WTC11 (cell line): ENCODE results near the gene ELOVL5. TPM values are rescaled to one million over a fixed set of nuclear protein-coding genes. Genes with fewer than 3 reads are reported as not detected.

Experiments
- ATAC-seq: fragments of 200-7000 bp; cut with Tn5 transposase; 2 replicates; pipeline ENCODE4 v1.10.0; 2021; ENCODE audit warnings: mild to moderate bottlenecking, moderate library complexity
- CTCF ChIA-PET: fragments of 300-600 bp; sonication (Branson Sonifier 250); formaldehyde crosslinking; loops from one replicate; lab custom pipeline; 2021; ENCODE audit warnings: antibody characterized with exemption; lab: Charles Lee
- POLR2A ChIA-PET: fragments of 350-600 bp; sonication (Branson Sonifier 250); formaldehyde crosslinking; loops from one replicate; lab custom pipeline; 2021; ENCODE audit warnings: antibody characterized with exemption; lab: Charles Lee
- DNase-seq: peaks from one replicate; pipeline ENCODE4 v3.0.0; 2021; ENCODE audit warnings: low spot score
- H3K27ac Mint-ChIP-seq: 2 replicates; pipeline ENCODE4 v1.8.0; 2021; ENCODE audit warnings: mixed read lengths
- H3K27me3 Mint-ChIP-seq: 2 replicates; pipeline ENCODE4 v1.8.0; 2021; ENCODE audit warnings: low read depth, mild to moderate bottlenecking, moderate library complexity, mixed read lengths
- H3K36me3 Mint-ChIP-seq: 2 replicates; pipeline ENCODE4 v1.8.0; 2021; ENCODE audit warnings: mixed read lengths
- H3K4me1 Mint-ChIP-seq: 2 replicates; pipeline ENCODE4 v1.8.0; 2022; ENCODE audit warnings: mixed read lengths
- H3K4me3 Mint-ChIP-seq: 2 replicates; pipeline ENCODE4 v1.8.0; 2021; ENCODE audit warnings: mild to moderate bottlenecking, moderate library complexity, mixed read lengths
- H3K9me3 Mint-ChIP-seq: 2 replicates; pipeline ENCODE4 v1.8.0; 2021; ENCODE audit warnings: mixed read lengths
- ELF4 ChIP-seq: sonication (generic); formaldehyde crosslinking; IDR thresholded peaks from 2 replicates; pipeline ENCODE4 v1.8.1; 2022; ENCODE audit warnings: low read depth, mild to moderate bottlenecking, moderate library complexity, missing genetic modification reagents
- ETV6 ChIP-seq: sonication (generic); formaldehyde crosslinking; IDR thresholded peaks from 2 replicates; pipeline ENCODE4 v1.8.1; 2022; ENCODE audit warnings: mild to moderate bottlenecking, missing genetic modification reagents
- GTF2I ChIP-seq: fragments of 250-450 bp; sonication (Bioruptor Pico); conservative IDR thresholded peaks from 2 replicates; pipeline ENCODE4 v1.4.0; 2021; ENCODE audit warnings: mild to moderate bottlenecking
- JUN ChIP-seq: sonication (generic); formaldehyde crosslinking; IDR thresholded peaks from 2 replicates; pipeline ENCODE4 v1.8.0; 2023; ENCODE audit warnings: mild to moderate bottlenecking, missing genetic modification reagents
- NR1H2 ChIP-seq: sonication (generic); formaldehyde crosslinking; IDR thresholded peaks from 2 replicates; pipeline ENCODE4 v1.9.0; 2021; ENCODE audit warnings: mild to moderate bottlenecking, moderate library complexity, missing genetic modification reagents
- NR2C2 ChIP-seq: sonication (generic); formaldehyde crosslinking; IDR thresholded peaks from 2 replicates; pipeline ENCODE4 v1.8.0; 2022; ENCODE audit warnings: mild to moderate bottlenecking, missing genetic modification reagents
- SMAD4 ChIP-seq: sonication (generic); formaldehyde crosslinking; IDR thresholded peaks from 2 replicates; pipeline ENCODE4 v1.8.0; 2022; ENCODE audit warnings: mild to moderate bottlenecking, missing genetic modification reagents
- SOX15 ChIP-seq: fragments of 250-450 bp; sonication (Bioruptor Pico); IDR thresholded peaks from 2 replicates; pipeline ENCODE4 v1.9.0; 2021; ENCODE audit warnings: mild to moderate bottlenecking
- SP1 ChIP-seq: sonication (generic); formaldehyde crosslinking; conservative IDR thresholded peaks from 2 replicates; pipeline ENCODE4 v1.8.1; 2022; ENCODE audit warnings: missing genetic modification reagents
- TEAD1 ChIP-seq: sonication (generic); formaldehyde crosslinking; IDR thresholded peaks from 2 replicates; pipeline ENCODE4 v1.8.0; 2022; ENCODE audit warnings: mild to moderate bottlenecking, missing genetic modification reagents
- ZBTB21 ChIP-seq: sonication (generic); formaldehyde crosslinking; IDR thresholded peaks from 2 replicates; pipeline ENCODE4 v1.8.1; 2023; ENCODE audit warnings: mild to moderate bottlenecking, missing genetic modification reagents, borderline replicate concordance
- ZNF138 ChIP-seq: sonication (generic); formaldehyde crosslinking; conservative IDR thresholded peaks from 2 replicates; pipeline ENCODE4 v1.8.1; 2022; ENCODE audit warnings: mild to moderate bottlenecking, moderate library complexity, missing genetic modification reagents
- ZNF232 ChIP-seq: sonication (generic); formaldehyde crosslinking; IDR thresholded peaks from 2 replicates; pipeline ENCODE4 v1.8.0; 2022; ENCODE audit warnings: mild to moderate bottlenecking, missing genetic modification reagents
- ZNF263 ChIP-seq: sonication (generic); formaldehyde crosslinking; IDR thresholded peaks from 2 replicates; pipeline ENCODE4 v1.8.1; 2022; ENCODE audit warnings: low read depth, mild to moderate bottlenecking, moderate library complexity, missing genetic modification reagents
- ZNF423 ChIP-seq: fragments of 250-450 bp; sonication (Bioruptor Pico); IDR thresholded peaks from 2 replicates; pipeline ENCODE4 v2.1.2; 2022; ENCODE audit warnings: mild to moderate bottlenecking, moderate library complexity
- total RNA-seq: library from RNA; stranded (reverse); gene quantifications from 3 replicates; pipeline ENCODE4 v1.2.3, GENCODE V29; 2021
- TF ChIP-seq, protein P1 (sequence below): fragments of 250-450 bp; sonication (Bioruptor Pico); IDR thresholded peaks from 2 replicates; pipeline ENCODE4 v1.8.0; 2021; ENCODE audit warnings: mild to moderate bottlenecking
- TF ChIP-seq, protein P2 (sequence below): fragments of 250-450 bp; sonication (Bioruptor Pico); IDR thresholded peaks from 2 replicates; pipeline ENCODE4 v1.9.0; 2021; ENCODE audit warnings: mild to moderate bottlenecking
- TF ChIP-seq, protein P3 (sequence below): sonication (generic); formaldehyde crosslinking; conservative IDR thresholded peaks from 2 replicates; pipeline ENCODE4 v1.8.1; 2023; ENCODE audit warnings: mild to moderate bottlenecking, low read depth, missing genetic modification reagents, moderate library complexity
- TF ChIP-seq, protein P4 (sequence below): fragments of 250-450 bp; sonication (Bioruptor Pico); IDR thresholded peaks from 2 replicates; pipeline ENCODE4 v2.1.2; 2022; ENCODE audit warnings: mild to moderate bottlenecking, moderate library complexity
- TF ChIP-seq, protein P5 (sequence below): sonication (generic); formaldehyde crosslinking; IDR thresholded peaks from 2 replicates; pipeline ENCODE4 v1.8.0; 2022; ENCODE audit warnings: missing genetic modification reagents
- TF ChIP-seq, protein P6 (sequence below): sonication (generic); formaldehyde crosslinking; IDR thresholded peaks from 2 replicates; pipeline ENCODE4 v1.8.1; 2023; ENCODE audit warnings: mild to moderate bottlenecking, missing genetic modification reagents, moderate library complexity

ELOVL5 gene
- total RNA-seq, 1 experiment from 2014 or later = 122 TPM

DNA sequence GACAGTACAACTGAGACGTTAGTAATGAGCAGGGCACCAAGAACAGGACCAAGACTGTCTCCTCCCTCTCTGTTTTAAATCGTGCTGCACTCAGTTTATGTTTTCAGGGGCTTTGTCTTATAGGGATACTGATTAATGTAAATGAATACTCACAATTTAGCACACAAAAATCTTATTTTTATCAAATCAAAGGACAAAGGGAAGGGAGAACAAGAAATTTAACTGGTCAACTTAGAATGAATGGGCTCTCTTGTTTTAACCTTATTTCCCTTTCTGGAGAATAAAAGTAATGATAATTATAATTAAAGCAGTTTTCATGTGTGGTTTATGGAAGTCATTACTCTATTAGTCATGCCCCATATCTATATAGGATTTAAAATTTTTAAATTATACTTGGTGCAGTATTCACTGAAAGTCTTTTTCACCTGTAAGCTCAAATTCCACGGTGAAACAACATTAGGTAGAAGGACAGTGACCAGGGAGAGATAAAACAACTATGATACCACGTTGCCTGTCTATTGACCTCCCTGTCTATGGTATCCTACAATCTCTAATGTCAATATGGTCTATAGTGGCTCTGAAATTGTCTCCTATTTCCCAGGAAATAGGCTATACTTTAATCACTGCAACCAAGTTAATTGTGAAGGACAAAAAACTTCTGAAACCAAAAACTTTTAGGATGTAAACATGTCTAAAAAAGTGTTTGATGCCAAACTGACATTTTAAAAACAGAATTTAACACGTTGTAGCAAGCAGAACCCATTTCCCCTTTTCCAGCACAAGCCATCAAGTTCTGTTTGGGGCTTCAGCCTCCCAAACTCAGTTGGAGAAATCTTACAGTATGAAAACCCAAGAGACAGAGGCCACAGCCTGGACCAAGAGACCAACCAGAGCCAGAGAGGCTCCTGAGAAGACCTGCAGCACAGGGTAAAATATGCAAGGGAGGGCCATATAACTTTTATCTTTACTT, 15.0 kb downstream of the ELOVL5 start:
- peaks cover 63% of the 10 kb centered on the region for H3K4me1 Mint-ChIP-seq

DNA sequence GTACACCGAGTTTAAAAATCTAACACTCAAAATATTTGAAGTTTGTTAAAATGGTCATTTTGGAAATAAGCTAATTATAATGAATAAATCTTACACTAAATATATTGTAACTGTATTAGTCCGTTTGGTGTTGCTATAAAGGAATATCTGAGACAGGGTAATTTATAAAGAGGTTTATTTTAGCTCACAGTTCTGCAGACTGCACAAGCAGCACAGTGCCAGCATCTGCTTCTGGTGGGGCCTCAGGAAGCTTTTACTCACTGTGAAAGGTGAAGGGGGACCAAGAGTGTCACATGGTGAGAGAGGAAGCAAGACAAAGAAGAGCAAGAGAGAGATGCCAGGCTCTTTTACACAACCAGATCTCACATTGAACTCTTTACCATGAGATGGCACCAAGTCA, 17.1 kb downstream of the ELOVL5 start:
- CTCF ChIA-PET = no interaction called here
- Mint-ChIP-seq H3K9me3 (no peaks in the 10 kb centered on the region), H3K27me3 (no peaks in the 10 kb centered on the region), H3K27ac (no peak overlapping the region), H3K4me3 (no peak overlapping the region), H3K4me1 (peaks cover 67% of the 10 kb centered on the region), H3K36me3 (no peaks in the 10 kb centered on the region)
- ATAC-seq = no peak
- DNase-seq = no peak
- POLR2A ChIA-PET = no interaction called here
- TF ChIP-seq NR2C2 (CRISPR knock-in tag) (no peak), ELF4 (CRISPR knock-in tag) (no peak), GTF2I (CRISPR knock-in tag) (no peak), SP1 (CRISPR knock-in tag) (no peak)
- TF ChIP-seq, protein P1, sequence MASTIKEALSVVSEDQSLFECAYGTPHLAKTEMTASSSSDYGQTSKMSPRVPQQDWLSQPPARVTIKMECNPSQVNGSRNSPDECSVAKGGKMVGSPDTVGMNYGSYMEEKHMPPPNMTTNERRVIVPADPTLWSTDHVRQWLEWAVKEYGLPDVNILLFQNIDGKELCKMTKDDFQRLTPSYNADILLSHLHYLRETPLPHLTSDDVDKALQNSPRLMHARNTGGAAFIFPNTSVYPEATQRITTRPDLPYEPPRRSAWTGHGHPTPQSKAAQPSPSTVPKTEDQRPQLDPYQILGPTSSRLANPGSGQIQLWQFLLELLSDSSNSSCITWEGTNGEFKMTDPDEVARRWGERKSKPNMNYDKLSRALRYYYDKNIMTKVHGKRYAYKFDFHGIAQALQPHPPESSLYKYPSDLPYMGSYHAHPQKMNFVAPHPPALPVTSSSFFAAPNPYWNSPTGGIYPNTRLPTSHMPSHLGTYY (CRISPR knock-in tag) = no peak
- TF ChIP-seq, protein P2, sequence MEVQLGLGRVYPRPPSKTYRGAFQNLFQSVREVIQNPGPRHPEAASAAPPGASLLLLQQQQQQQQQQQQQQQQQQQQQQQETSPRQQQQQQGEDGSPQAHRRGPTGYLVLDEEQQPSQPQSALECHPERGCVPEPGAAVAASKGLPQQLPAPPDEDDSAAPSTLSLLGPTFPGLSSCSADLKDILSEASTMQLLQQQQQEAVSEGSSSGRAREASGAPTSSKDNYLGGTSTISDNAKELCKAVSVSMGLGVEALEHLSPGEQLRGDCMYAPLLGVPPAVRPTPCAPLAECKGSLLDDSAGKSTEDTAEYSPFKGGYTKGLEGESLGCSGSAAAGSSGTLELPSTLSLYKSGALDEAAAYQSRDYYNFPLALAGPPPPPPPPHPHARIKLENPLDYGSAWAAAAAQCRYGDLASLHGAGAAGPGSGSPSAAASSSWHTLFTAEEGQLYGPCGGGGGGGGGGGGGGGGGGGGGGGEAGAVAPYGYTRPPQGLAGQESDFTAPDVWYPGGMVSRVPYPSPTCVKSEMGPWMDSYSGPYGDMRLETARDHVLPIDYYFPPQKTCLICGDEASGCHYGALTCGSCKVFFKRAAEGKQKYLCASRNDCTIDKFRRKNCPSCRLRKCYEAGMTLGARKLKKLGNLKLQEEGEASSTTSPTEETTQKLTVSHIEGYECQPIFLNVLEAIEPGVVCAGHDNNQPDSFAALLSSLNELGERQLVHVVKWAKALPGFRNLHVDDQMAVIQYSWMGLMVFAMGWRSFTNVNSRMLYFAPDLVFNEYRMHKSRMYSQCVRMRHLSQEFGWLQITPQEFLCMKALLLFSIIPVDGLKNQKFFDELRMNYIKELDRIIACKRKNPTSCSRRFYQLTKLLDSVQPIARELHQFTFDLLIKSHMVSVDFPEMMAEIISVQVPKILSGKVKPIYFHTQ (CRISPR knock-in tag) = no peak

More for the DNA sequence above, 15.0 kb downstream of the ELOVL5 start:
- TF ChIP-seq, protein P3, sequence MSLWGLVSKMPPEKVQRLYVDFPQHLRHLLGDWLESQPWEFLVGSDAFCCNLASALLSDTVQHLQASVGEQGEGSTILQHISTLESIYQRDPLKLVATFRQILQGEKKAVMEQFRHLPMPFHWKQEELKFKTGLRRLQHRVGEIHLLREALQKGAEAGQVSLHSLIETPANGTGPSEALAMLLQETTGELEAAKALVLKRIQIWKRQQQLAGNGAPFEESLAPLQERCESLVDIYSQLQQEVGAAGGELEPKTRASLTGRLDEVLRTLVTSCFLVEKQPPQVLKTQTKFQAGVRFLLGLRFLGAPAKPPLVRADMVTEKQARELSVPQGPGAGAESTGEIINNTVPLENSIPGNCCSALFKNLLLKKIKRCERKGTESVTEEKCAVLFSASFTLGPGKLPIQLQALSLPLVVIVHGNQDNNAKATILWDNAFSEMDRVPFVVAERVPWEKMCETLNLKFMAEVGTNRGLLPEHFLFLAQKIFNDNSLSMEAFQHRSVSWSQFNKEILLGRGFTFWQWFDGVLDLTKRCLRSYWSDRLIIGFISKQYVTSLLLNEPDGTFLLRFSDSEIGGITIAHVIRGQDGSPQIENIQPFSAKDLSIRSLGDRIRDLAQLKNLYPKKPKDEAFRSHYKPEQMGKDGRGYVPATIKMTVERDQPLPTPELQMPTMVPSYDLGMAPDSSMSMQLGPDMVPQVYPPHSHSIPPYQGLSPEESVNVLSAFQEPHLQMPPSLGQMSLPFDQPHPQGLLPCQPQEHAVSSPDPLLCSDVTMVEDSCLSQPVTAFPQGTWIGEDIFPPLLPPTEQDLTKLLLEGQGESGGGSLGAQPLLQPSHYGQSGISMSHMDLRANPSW (CRISPR knock-in tag) = no peak
- TF ChIP-seq ZNF232 (no peak), TEAD1 (no peak), GTF2I (CRISPR knock-in tag) (no peak), ZNF423 (CRISPR knock-in tag) (no peak), NR1H2 (CRISPR knock-in tag) (no peak), SMAD4 (no peak), SOX15 (CRISPR knock-in tag) (no peak), ETV6 (CRISPR knock-in tag) (no peak), NR2C2 (CRISPR knock-in tag) (no peak), ZBTB21 (CRISPR knock-in tag) (no peak), JUN (CRISPR knock-in tag) (no peak), ZNF138 (CRISPR knock-in tag) (no peak), ZNF263 (CRISPR knock-in tag) (no peak)
- TF ChIP-seq, protein P4, sequence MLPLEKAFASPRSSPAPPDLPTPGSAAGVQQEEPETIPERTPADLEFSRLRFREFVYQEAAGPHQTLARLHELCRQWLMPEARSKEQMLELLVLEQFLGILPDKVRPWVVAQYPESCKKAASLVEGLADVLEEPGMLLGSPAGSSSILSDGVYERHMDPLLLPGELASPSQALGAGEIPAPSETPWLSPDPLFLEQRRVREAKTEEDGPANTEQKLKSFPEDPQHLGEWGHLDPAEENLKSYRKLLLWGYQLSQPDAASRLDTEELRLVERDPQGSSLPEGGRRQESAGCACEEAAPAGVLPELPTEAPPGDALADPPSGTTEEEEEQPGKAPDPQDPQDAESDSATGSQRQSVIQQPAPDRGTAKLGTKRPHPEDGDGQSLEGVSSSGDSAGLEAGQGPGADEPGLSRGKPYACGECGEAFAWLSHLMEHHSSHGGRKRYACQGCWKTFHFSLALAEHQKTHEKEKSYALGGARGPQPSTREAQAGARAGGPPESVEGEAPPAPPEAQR (CRISPR knock-in tag) = no peak
- TF ChIP-seq, protein P5, sequence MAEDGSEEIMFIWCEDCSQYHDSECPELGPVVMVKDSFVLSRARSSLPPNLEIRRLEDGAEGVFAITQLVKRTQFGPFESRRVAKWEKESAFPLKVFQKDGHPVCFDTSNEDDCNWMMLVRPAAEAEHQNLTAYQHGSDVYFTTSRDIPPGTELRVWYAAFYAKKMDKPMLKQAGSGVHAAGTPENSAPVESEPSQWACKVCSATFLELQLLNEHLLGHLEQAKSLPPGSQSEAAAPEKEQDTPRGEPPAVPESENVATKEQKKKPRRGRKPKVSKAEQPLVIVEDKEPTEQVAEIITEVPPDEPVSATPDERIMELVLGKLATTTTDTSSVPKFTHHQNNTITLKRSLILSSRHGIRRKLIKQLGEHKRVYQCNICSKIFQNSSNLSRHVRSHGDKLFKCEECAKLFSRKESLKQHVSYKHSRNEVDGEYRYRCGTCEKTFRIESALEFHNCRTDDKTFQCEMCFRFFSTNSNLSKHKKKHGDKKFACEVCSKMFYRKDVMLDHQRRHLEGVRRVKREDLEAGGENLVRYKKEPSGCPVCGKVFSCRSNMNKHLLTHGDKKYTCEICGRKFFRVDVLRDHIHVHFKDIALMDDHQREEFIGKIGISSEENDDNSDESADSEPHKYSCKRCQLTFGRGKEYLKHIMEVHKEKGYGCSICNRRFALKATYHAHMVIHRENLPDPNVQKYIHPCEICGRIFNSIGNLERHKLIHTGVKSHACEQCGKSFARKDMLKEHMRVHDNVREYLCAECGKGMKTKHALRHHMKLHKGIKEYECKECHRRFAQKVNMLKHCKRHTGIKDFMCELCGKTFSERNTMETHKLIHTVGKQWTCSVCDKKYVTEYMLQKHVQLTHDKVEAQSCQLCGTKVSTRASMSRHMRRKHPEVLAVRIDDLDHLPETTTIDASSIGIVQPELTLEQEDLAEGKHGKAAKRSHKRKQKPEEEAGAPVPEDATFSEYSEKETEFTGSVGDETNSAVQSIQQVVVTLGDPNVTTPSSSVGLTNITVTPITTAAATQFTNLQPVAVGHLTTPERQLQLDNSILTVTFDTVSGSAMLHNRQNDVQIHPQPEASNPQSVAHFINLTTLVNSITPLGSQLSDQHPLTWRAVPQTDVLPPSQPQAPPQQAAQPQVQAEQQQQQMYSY (CRISPR knock-in tag) = no peak
- TF ChIP-seq, protein P6, sequence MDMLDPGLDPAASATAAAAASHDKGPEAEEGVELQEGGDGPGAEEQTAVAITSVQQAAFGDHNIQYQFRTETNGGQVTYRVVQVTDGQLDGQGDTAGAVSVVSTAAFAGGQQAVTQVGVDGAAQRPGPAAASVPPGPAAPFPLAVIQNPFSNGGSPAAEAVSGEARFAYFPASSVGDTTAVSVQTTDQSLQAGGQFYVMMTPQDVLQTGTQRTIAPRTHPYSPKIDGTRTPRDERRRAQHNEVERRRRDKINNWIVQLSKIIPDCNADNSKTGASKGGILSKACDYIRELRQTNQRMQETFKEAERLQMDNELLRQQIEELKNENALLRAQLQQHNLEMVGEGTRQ (CRISPR knock-in tag) = no peak
- no peak for DNase-seq
- Mint-ChIP-seq H3K9me3 (no peaks in the 10 kb centered on the region), H3K27ac (peak overlapping the region; percentile 86), H3K36me3 (peaks cover 10% of the 10 kb centered on the region), H3K27me3 (no peaks in the 10 kb centered on the region), H3K4me3 (no peak overlapping the region)
- POLR2A ChIA-PET = no interaction called here
- CTCF ChIA-PET = no interaction called here
- ATAC-seq = no peak
